ENCODE results near the gene SMG9.

Gene SMG9, protein sequence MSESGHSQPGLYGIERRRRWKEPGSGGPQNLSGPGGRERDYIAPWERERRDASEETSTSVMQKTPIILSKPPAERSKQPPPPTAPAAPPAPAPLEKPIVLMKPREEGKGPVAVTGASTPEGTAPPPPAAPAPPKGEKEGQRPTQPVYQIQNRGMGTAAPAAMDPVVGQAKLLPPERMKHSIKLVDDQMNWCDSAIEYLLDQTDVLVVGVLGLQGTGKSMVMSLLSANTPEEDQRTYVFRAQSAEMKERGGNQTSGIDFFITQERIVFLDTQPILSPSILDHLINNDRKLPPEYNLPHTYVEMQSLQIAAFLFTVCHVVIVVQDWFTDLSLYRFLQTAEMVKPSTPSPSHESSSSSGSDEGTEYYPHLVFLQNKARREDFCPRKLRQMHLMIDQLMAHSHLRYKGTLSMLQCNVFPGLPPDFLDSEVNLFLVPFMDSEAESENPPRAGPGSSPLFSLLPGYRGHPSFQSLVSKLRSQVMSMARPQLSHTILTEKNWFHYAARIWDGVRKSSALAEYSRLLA

DNA sequence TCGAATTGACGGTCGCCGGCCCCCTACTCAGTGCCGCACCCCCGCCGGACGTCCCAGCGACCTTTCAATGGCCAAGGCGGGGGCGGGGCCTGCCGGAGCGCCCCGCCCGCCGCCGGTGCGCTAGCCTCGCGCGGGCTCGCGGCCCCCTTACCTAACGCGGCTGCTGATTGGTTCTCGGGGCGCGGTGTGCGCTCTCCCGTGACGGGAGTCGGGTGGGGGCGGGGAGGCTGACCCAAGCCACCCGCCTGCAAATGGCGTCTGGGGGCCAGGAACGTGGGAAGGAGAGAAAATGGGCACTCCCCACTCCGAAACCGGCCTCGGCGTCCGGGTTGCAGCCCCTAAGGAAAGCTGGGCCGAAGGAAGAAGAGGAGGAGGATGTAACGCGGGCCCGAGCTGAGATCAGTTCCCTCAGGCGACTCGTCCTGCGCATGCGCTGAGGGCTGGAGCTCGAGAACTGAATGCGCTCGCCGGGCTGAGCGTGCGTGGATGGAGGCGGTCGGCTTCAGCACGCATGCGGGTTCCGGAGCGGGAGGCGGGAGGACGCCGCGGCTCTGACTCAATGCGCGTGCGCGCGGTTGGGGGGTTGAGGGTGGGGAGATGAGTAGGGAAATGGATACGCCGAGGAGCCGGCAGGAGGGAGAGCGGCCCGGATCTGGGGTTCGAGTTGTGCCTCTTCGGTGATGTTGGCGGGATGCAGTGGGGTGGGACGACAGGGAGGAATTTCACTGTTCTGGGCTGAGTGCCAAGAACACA lies at the start of gene SMG9:
Gene SMG9 (minus strand): TSS at position 460 of the 753 bp plus-strand sequence. CDS start 4,221 bp downstream, outside the sequence.
- H3K9me3 ChIP-seq (ENCODE audit: control insufficient read depth, insufficient read depth, low read length): no peaks in the 10 kb centered on the region
- peaks cover 5% of the 10 kb centered on the region; the same call in 1 of the 2 replicates for H3K36me3 ChIP-seq (ENCODE audit: insufficient read depth, low read length)
- peaks cover 14% of the 10 kb centered on the region; the same call in 1 of the 2 replicates for H3K4me1 ChIP-seq (ENCODE audit: insufficient read depth, low read length)
- peak within 1 kb of the TSS; percentile 98 for H3K9ac ChIP-seq (ENCODE audit: low read depth, low read length)

GRCh38 chr19:43804432-43804831 lies 49.7 kb upstream of the SMG9 start:
- H3K9me3 ChIP-seq (ENCODE audit: control insufficient read depth, insufficient read depth, low read length): no peaks in the 10 kb centered on the region
- no peak overlapping the region for H3K9ac ChIP-seq (ENCODE audit: low read depth, low read length)
- H3K4me1 ChIP-seq (ENCODE audit: insufficient read depth, low read length): no peaks in the 10 kb centered on the region
- H3K36me3 ChIP-seq (ENCODE audit: insufficient read depth, low read length): no peaks in the 10 kb centered on the region

DNA sequence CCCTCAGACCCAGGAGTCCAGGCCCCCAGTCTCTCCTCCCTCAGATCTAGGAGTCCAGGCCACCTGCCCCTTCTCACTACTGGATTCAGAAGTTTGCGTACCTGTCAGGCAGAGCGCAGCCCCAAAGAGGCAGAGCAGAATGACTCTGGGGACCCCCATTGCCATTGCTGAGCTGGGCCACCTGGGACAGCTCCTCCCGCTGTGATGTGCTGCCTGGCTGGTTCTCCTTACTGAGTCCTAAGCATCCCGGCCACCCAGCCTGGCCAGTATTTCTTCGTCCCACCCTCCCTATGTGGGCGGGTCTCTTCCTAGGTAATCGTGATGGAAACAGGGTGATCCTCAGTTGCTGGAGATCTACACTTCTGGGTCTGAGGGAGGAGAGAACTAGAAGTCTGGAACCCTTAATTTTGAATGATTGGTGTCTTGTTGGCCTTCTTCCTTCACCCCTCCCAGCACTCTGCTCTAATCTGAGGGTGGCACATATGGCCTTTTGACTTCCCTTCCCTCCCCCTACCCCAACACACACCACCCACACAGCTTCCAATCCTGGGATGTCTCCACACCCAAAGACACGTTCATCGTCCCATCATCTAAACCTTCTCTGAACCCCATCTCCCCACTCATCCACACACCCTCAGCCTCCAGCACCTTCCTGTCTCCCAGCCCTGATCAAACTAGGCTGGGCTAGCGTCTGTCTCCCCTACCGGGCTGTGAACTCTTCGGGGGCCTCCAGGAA lies 47.6 kb upstream of the SMG9 start, which contains the start of gene LYPD5:
Gene LYPD5 (minus strand): TSS at position 232 of the 736 bp plus-strand sequence. CDS start 67 bp downstream, at position 165.
- H3K36me3 ChIP-seq (ENCODE audit: insufficient read depth, low read length): no peaks in the 10 kb centered on the region
- H3K4me1 ChIP-seq (ENCODE audit: insufficient read depth, low read length): no peaks in the 10 kb centered on the region
- no peaks in the 10 kb centered on the region for H3K9me3 ChIP-seq (ENCODE audit: control insufficient read depth, insufficient read depth, low read length)
- H3K9ac ChIP-seq (ENCODE audit: low read depth, low read length): no peak within 1 kb of the TSS

DNA sequence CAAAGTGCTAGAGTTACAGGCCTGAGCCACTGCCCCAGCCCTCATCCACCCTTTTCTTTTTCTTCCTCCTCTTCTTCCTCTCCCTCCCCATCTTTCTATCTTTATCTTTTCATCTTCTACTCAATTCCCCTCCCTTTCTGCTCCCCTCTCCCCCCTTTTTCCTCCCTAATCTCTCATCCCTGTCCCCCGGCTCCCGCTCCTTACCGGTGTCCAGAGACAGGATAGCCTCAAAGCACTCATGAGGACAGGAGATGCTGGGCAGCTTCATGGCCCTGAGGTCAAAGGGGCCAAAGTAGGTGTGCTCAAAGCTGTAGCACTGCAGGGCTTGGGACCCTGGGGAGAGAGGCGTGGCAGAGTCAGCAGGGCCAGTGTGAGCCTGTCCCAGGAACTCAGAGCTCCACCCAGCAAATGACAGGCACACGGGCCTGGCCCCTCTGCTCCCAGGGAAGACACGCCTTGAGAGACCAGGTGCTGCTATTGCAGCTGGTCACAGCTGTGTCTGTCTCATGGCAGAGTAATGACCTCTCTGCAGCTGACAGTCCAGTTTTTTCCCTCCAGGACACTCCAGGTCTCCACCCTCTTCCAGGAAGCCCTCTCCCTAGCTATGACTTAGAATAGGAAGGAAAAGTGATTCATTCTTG lies 44.9 kb upstream of the SMG9 start:
- H3K9me3 ChIP-seq (ENCODE audit: control insufficient read depth, insufficient read depth, low read length): no peaks in the 10 kb centered on the region
- H3K36me3 ChIP-seq (ENCODE audit: insufficient read depth, low read length): no peaks in the 10 kb centered on the region
- H3K4me1 ChIP-seq (ENCODE audit: insufficient read depth, low read length): no peaks in the 10 kb centered on the region
- peak overlapping the region; percentile 61; the same call in 1 of the 2 replicates for H3K9ac ChIP-seq (ENCODE audit: low read depth, low read length)

- no peaks in the 10 kb centered on the region for H3K4me1 ChIP-seq (ENCODE audit: insufficient read depth, low read length)
- H3K36me3 ChIP-seq (ENCODE audit: insufficient read depth, low read length): no peaks in the 10 kb centered on the region
- peak overlapping the region; percentile 61; the same call in 1 of the 2 replicates for H3K9ac ChIP-seq (ENCODE audit: low read depth, low read length)
- H3K9me3 ChIP-seq (ENCODE audit: control insufficient read depth, insufficient read depth, low read length): no peaks in the 10 kb centered on the region
Observed at GRCh38 chr19:43798546-43799409, 44.0 kb upstream of the SMG9 start.

DNA sequence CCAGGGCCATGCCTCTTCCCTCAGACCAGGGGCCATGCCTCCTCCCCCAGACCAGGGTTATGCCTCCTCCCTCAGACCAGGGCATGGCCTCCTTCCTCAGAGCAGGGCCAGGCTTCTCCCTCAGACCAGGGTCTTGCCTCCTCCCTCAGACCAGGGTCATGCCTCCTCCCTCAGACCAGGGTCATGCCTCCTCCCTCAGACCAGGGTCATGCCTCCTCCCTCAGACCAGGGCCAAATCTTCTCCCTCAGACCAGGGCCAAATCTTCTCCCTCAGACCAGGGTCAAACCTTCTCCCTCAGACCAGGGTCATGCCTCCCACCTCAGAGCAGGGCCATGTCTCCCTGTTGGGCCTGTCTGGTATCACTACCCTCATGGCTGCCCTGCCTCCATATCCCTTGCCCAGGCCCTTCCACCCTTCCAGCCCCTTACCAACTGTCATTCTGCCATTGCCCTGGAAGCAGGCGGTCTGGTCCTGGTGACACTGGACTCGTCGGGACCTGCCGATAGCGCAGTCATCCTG lies 43.3 kb upstream of the SMG9 start:
- Histone ChIP-seq H3K9ac (ENCODE audit: low read depth, low read length) (peak overlapping the region; percentile 61; the same call in 1 of the 2 replicates), H3K36me3 (ENCODE audit: insufficient read depth, low read length) (no peaks in the 10 kb centered on the region), H3K9me3 (ENCODE audit: control insufficient read depth, insufficient read depth, low read length) (no peaks in the 10 kb centered on the region), H3K4me1 (ENCODE audit: insufficient read depth, low read length) (no peaks in the 10 kb centered on the region)

DNA sequence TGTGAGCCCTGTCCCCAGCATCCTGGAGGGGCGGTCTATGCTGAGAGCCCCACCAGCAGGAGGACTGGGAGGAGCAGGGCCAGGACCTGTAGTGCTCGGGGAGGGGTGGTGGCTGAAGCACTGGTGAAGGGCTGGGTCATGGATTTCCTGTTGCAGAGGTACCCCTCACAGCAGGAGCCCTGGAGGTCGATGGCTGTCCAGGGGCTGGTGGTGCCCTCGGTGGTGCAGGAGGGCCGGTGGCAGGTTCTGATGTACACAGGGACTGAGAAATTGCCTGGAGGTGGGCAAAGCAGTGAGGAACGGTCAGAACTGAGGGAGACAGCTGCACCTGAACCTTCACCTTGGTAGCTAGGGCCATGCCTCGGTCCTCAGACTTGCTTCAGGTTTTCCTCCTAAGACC lies 42.8 kb upstream of the SMG9 start:
- no peaks in the 10 kb centered on the region for H3K4me1 ChIP-seq (ENCODE audit: insufficient read depth, low read length)
- no peaks in the 10 kb centered on the region for H3K9me3 ChIP-seq (ENCODE audit: control insufficient read depth, insufficient read depth, low read length)
- H3K9ac ChIP-seq (ENCODE audit: low read depth, low read length): no peak overlapping the region
- no peaks in the 10 kb centered on the region for H3K36me3 ChIP-seq (ENCODE audit: insufficient read depth, low read length)

GRCh38 chr19:43797118-43797517 lies 42.4 kb upstream of the SMG9 start:
- H3K9ac ChIP-seq (ENCODE audit: low read depth, low read length): no peak overlapping the region
- no peaks in the 10 kb centered on the region for H3K4me1 ChIP-seq (ENCODE audit: insufficient read depth, low read length)
- no peaks in the 10 kb centered on the region for H3K36me3 ChIP-seq (ENCODE audit: insufficient read depth, low read length)
- no peaks in the 10 kb centered on the region for H3K9me3 ChIP-seq (ENCODE audit: control insufficient read depth, insufficient read depth, low read length)

- Histone ChIP-seq H3K9ac (ENCODE audit: low read depth, low read length) (no peak overlapping the region), H3K9me3 (ENCODE audit: control insufficient read depth, insufficient read depth, low read length) (no peaks in the 10 kb centered on the region), H3K36me3 (ENCODE audit: insufficient read depth, low read length) (no peaks in the 10 kb centered on the region), H3K4me1 (ENCODE audit: insufficient read depth, low read length) (no peaks in the 10 kb centered on the region)
Observed at GRCh38 chr19:43790587-43790986, 35.8 kb upstream of the SMG9 start.

- H3K9ac ChIP-seq (ENCODE audit: low read depth, low read length): no peak overlapping the region
- peaks cover 9% of the 10 kb centered on the region; the same call in 1 of the 2 replicates for H3K4me1 ChIP-seq (ENCODE audit: insufficient read depth, low read length)
- H3K9me3 ChIP-seq (ENCODE audit: control insufficient read depth, insufficient read depth, low read length): no peaks in the 10 kb centered on the region
- no peaks in the 10 kb centered on the region for H3K36me3 ChIP-seq (ENCODE audit: insufficient read depth, low read length)
Observed at GRCh38 chr19:43789029-43789428, 34.3 kb upstream of the SMG9 start.

GRCh38 chr19:43786665-43787064 lies 31.9 kb upstream of the SMG9 start:
- no peaks in the 10 kb centered on the region for H3K9me3 ChIP-seq (ENCODE audit: control insufficient read depth, insufficient read depth, low read length)
- peaks cover 18% of the 10 kb centered on the region; the same call in 1 of the 2 replicates for H3K4me1 ChIP-seq (ENCODE audit: insufficient read depth, low read length)
- H3K9ac ChIP-seq (ENCODE audit: low read depth, low read length): no peak overlapping the region
- no peaks in the 10 kb centered on the region for H3K36me3 ChIP-seq (ENCODE audit: insufficient read depth, low read length)

DNA sequence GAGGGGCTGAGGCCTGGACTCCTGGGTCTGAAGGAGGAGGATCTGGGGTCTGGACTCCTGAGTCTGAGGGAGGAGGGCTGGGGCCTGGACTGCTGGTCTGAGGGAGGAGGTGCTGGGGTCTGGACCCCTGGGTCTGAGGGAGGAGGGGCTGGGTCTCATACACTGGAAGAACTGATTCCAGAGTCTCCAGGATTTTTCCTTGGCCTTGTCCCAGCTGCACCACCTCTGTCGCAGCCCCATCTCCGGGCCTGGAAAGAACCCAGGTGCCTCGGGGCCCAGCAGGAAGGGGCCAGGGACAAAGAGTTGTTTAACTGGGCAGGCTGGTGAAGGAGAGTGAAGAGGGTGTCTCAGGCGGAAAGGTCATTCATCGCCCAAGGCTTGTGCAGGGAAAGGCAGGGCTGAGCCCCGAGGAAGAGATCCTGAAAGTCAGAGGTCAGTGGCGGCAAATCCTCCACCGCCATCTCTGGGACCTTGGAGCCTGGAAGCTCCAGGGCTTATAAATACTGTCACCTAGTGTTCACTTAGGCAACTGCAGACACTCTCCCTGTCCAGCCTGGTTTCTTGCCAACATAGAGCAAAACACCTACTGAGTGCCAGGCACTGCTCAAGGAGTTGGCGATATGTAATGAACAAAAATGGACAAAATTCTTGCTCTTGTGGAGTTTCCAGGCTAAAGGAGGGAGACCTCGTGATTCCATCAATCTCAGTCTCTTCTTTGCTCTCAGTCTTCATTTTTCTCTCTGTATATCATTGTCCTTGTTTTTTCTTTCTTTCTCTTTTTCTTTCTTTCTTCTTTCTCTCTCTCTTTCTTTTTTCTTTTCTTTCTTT lies 30.4 kb upstream of the SMG9 start:
- Histone ChIP-seq H3K9me3 (ENCODE audit: control insufficient read depth, insufficient read depth, low read length) (no peaks in the 10 kb centered on the region), H3K4me1 (ENCODE audit: insufficient read depth, low read length) (peaks cover 21% of the 10 kb centered on the region; the same call in 1 of the 2 replicates), H3K9ac (ENCODE audit: low read depth, low read length) (no peak overlapping the region), H3K36me3 (ENCODE audit: insufficient read depth, low read length) (no peaks in the 10 kb centered on the region)

All from ES-I3 (cell line).